Mesothelial cell of epicardium (in vitro differentiated cells): ENCODE results near the gene USP30. TPM values are rescaled to one million over a fixed set of nuclear protein-coding genes. Genes with fewer than 3 reads are reported as not detected.

ENCODE experiments used
- DNase-seq, 2 experiments: peaks; one replicate each; pipeline ENCODE4 v3.0.0; 2021; ENCODE audit warnings: low spot score in 2 of 2; ENCODE audit not compliant: unreplicated experiment in 2 of 2
- H3K27ac Mint-ChIP-seq: 2 replicates; pipeline ENCODE4 v1.8.0; 2021; ENCODE audit warnings: mixed read lengths
- H3K27me3 Mint-ChIP-seq: 2 replicates; pipeline ENCODE4 v1.8.0; 2021; ENCODE audit warnings: low read depth, mixed read lengths
- H3K36me3 Mint-ChIP-seq: 2 replicates; pipeline ENCODE4 v1.8.0; 2021; ENCODE audit warnings: mixed read lengths
- H3K4me1 Mint-ChIP-seq: 2 replicates; pipeline ENCODE4 v1.8.0; 2021; ENCODE audit warnings: mixed read lengths
- H3K4me3 Mint-ChIP-seq: 2 replicates; pipeline ENCODE4 v1.8.0; 2021; ENCODE audit warnings: mild to moderate bottlenecking, moderate library complexity, mixed read lengths
- H3K9me3 Mint-ChIP-seq: 2 replicates; pipeline ENCODE4 v1.8.0; 2021; ENCODE audit warnings: mixed read lengths
- CTCF ChIP-seq: fragments of 200-600 bp; sonication (generic); IDR thresholded peaks from one replicate; pipeline ENCODE4 v1.5.0; 2021; ENCODE audit warnings: antibody characterized with exemption; ENCODE audit not compliant: unreplicated experiment
- total RNA-seq: library from RNA; stranded (reverse); gene quantifications from 3 replicates; pipeline ENCODE4 v1.2.1, GENCODE V29; 2021

The USP30 gene
- total RNA-seq, 1 donor from 2014 or later: 27.3 TPM

DNA sequence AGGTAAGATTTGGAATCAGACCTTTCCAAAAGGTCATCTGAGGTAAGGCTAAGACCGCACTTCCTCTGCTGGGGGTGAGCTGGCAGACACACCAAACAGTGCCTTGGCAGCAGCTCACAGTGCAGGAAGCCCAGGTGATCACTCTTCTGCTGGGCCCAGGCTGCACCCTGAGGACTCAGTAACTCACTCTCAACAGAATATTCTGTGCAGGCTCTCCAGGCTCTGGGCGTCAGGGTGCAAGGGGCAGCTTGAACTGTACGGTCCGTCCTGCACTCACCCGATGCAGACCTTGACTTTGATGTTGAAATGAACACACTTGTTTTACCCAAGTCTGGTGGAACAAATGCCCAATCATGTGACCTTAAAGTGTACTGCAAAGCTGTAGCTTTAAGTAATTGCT is 34.9 kb downstream of the USP30 start:
- H3K4me3 Mint-ChIP-seq: no peak overlapping the region
- H3K9me3 Mint-ChIP-seq: no peaks in the 10 kb centered on the region
- H3K27ac Mint-ChIP-seq: no peak overlapping the region
- no peak for TF ChIP-seq CTCF
- no peaks in the 10 kb centered on the region for H3K27me3 Mint-ChIP-seq
- no peak for DNase-seq
- H3K36me3 Mint-ChIP-seq: peaks cover 16% of the 10 kb centered on the region
- H3K4me1 Mint-ChIP-seq: peaks cover 13% of the 10 kb centered on the region

GRCh38 chr12:109088818-109089217 is 36.4 kb downstream of the USP30 start:
- H3K27me3 Mint-ChIP-seq: no peaks in the 10 kb centered on the region
- H3K27ac Mint-ChIP-seq: no peak overlapping the region

GRCh38 chr12:109089683-109090082 is 37.3 kb downstream of the USP30 start:
- H3K27me3 Mint-ChIP-seq: no peaks in the 10 kb centered on the region
- TF ChIP-seq CTCF: no peak
- H3K27ac Mint-ChIP-seq: no peak overlapping the region
- peaks cover 26% of the 10 kb centered on the region for H3K4me1 Mint-ChIP-seq
- no peak overlapping the region for H3K4me3 Mint-ChIP-seq
- no peaks in the 10 kb centered on the region for H3K9me3 Mint-ChIP-seq
- peaks cover 8% of the 10 kb centered on the region for H3K36me3 Mint-ChIP-seq
- no peak for DNase-seq

More at GRCh38 chr12:109088818-109089217, 36.4 kb downstream of the USP30 start:
- Mint-ChIP-seq H3K4me1 (peaks cover 26% of the 10 kb centered on the region), H3K9me3 (no peaks in the 10 kb centered on the region), H3K36me3 (peaks cover 8% of the 10 kb centered on the region), H3K4me3 (no peak overlapping the region)
- TF ChIP-seq CTCF: no peak
- no peak for DNase-seq

DNA sequence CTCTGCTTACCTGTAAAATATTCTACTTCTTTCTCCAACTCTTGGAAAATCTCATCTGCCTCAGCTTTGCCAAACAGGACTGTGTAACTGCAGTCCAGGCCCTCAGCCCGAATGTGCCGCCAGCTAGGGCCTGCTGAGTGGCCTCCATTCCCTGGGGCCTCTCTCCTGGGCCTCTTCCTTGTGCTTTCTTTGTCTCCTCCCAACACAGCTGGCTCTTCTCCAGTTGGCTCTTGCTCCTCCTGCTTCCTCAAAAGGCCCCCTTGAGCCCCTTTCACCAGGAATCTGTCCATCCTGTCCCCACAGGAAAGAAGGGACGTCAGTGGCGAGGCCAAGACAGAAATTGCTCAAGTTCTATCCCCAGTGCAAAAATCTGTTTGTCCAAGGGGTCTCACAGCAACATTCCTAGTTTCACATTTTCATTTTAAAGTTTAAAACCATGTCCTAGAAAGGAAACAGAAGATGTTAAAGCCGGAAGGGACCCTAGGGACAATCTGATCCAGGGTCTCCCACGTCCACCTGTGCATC is 40.2 kb downstream of the USP30 start:
- Mint-ChIP-seq H3K27ac (peak overlapping the region; percentile 87), H3K36me3 (peaks cover 5% of the 10 kb centered on the region), H3K9me3 (no peaks in the 10 kb centered on the region), H3K4me3 (peak overlapping the region; percentile 78), H3K4me1 (peaks cover 26% of the 10 kb centered on the region), H3K27me3 (no peaks in the 10 kb centered on the region)
- DNase-seq: no peak
- TF ChIP-seq CTCF: no peak

DNA sequence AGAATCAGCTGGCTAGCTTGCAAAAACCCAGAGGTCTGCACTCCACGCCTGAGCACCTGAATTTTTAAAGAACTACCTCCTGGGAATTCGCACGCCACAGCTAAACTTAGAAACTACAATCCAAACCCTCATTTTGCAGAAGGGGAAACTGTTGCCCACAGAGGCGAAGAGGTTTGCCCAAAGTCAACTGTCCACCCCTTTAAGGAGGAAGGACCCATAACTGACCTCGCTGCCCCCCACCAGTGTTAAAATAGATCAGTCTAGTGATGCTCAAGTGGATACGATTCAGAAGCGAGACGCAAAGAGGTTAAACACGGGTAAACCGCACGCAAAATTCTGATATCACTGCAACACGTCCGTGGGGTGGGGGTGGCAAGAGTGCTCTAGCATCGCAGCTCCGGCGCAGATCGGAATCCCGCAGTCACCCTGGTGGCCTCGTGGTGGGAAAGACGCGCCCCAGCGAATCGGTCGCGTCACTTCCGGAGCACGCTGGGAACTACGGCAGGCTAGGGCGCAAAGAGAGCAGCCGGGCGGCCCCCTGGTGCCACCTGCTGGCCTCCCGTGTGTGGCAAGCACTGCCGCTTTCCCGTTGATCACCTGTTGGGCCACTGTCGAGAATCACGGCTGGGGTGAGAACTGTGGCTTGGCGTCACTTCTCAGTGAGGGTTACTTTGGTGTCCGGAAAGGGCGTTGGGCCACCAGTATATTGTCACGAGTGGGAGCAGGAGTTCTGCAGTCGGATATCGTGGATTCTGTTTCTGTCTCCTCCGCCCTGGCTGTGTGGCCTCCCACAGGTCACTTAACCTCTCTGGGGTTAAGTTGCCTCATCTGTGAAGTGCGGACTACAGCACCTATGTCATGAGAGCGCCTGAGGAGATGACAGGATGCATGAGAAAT is 40.9 kb downstream of the USP30 start, which contains the start of gene ALKBH2:
TSS of gene ALKBH2 (minus strand) at position 451 of the 897 bp plus-strand sequence. CDS start 686 bp downstream, outside the sequence.
- peak; percentile 84 to 93 for DNase-seq
- peak; percentile 91 for TF ChIP-seq CTCF
- Mint-ChIP-seq H3K27ac (peak within 1 kb of the TSS; percentile 87), H3K27me3 (no peaks in the 10 kb centered on the region), H3K4me3 (peak within 1 kb of the TSS; percentile 78), H3K9me3 (no peaks in the 10 kb centered on the region), H3K4me1 (peaks cover 26% of the 10 kb centered on the region), H3K36me3 (peaks cover 5% of the 10 kb centered on the region)
